GM20000 (cell line): Measurements from ENCODE around the gene ANO2.

Source experiments
- DNase-seq: peaks from one replicate; pipeline ENCODE4 v3.0.0; 2012; ENCODE audit warnings: low spot score
- TF ChIP-seq, protein P1 (sequence below): IDR thresholded peaks from 2 replicates; pipeline ENCODE4 v1.5.1; 2012; ENCODE audit warnings: mild to moderate bottlenecking, control low read depth; ENCODE audit errors: extremely low read depth, missing control alignments

Gene ANO2

DNA sequence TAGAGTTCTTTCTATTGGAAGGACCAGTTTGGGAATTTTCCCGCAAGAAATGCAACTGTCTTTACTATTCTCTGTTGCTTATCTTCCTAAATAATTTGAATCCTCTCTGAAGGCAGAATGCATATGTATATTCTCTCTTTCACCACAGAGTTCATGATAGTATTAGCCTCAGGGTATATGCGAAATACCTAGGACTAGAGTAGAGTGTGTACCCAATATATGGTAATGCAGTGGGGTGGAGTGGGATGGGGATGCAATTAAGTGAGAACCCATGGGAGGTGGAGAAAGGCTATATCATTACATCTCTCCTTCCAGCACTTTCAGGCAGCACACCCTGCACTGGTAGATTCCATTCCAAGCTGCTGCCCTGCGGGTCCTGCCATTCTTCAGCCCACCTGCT lies 207.3 kb downstream of the ANO2 start:
- TF ChIP-seq, protein P1, sequence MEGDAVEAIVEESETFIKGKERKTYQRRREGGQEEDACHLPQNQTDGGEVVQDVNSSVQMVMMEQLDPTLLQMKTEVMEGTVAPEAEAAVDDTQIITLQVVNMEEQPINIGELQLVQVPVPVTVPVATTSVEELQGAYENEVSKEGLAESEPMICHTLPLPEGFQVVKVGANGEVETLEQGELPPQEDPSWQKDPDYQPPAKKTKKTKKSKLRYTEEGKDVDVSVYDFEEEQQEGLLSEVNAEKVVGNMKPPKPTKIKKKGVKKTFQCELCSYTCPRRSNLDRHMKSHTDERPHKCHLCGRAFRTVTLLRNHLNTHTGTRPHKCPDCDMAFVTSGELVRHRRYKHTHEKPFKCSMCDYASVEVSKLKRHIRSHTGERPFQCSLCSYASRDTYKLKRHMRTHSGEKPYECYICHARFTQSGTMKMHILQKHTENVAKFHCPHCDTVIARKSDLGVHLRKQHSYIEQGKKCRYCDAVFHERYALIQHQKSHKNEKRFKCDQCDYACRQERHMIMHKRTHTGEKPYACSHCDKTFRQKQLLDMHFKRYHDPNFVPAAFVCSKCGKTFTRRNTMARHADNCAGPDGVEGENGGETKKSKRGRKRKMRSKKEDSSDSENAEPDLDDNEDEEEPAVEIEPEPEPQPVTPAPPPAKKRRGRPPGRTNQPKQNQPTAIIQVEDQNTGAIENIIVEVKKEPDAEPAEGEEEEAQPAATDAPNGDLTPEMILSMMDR: no peak
- DNase-seq: no peak

DNA sequence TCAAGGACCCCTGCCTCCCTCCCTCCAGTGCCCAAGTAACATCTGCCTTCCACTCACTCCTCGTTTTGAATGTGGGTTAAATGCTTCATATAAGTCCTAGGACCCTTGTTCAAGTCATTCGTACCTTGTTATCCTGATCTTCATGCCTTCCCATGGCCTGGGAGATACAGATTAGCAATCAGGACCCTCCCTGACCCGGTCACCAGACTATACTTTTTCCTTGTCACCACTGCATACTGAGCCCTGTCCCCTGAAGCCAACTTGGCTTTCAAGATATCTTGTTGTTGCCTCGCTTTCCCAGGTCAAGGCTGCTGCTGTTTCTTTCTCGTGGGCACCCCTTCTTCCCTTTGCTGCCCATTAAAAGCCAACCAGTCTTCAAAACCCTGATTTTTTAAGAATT lies 208.5 kb downstream of the ANO2 start:
- TF ChIP-seq, protein P1: no peak
- DNase-seq: no peak

DNA sequence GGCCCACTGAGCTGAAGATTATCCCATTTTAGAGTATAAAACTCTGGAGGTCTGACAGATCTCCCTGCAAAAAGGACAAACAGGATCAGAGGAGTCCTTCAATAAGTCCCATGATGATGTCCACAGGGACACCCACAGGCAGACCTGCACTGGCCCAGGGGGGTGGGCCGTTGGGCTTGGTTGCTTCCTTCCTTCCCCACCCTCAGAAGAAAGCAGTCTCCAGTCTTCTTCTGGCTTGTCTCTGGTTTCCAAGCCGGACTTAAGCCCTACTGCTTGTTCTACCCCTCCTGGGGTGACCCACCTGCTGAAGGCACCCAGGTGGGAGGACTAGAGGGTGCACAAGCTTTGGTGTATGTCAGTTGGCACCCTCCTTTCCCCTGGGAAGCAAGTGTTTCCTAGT lies 209.0 kb downstream of the ANO2 start:
- TF ChIP-seq, protein P1: no peak
- no peak for DNase-seq

DNA sequence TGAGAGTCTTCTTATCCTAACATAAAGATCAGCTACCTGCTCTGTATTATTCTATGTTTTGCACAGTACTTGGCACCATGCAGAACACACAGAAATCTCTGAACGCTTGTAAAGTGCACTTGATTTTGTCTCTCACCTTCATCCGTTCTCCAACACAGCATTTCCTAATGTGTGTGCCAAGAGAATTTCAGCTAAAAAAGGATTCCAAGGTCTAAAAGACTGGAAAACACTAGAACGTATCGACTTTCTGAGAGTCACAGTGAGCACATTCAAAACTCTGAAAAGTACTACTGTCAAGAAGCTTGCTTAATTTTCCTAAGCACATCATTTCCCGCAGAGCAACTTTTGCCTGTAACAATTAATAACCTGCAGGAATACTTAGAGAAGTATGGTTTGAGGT lies 211.1 kb downstream of the ANO2 start:
- TF ChIP-seq, protein P1: no peak
- DNase-seq: no peak

DNA sequence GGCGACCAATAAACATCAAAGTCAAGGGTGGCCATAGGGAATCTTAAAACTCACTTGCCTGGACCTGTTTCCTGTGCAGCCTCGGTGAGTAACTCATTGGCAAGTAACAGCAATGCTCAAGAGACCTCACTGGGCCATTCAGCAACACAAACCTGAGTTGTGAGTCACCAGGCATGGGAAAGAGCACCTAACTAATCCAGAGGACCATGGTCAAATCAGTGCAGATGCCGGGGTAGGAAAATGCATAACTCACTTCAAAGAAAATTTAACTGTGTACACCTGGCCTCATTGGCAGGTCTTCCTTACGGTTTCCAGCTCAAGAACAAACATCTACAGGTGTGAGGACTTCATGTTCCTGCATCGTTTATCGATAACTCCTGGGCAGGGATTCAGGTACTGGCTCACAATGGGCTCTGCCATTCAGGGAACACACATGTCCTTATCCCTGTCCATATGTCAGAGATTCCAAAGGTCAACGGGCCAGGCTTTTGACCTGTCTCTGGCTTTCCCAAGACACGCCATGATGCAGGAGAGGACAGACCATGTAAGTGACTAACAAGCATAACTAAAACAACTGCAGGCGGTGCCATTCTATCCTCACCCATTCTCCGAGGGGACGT lies 211.8 kb downstream of the ANO2 start:
- DNase-seq: no peak
- TF ChIP-seq, protein P1: no peak

DNA sequence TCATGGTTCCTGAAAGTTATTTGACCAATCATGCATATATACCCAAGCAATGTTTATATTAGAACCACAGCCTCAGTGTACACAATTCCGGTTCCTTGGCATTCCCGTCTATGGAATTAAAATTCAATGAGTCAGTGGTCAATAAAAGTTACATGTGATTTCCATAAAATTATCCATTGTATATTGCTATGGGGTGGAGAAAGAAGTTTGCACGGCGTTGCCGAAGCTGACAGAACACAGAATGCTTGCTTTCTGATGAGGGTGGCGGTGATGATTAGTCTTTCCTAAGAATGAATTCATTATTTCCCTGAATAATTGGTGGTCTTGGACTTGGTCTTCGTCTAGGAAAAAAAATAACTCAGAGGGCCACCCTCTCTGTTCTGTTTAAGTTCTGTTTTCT lies 214.1 kb downstream of the ANO2 start:
- TF ChIP-seq, protein P1: no peak
- no peak for DNase-seq

DNA sequence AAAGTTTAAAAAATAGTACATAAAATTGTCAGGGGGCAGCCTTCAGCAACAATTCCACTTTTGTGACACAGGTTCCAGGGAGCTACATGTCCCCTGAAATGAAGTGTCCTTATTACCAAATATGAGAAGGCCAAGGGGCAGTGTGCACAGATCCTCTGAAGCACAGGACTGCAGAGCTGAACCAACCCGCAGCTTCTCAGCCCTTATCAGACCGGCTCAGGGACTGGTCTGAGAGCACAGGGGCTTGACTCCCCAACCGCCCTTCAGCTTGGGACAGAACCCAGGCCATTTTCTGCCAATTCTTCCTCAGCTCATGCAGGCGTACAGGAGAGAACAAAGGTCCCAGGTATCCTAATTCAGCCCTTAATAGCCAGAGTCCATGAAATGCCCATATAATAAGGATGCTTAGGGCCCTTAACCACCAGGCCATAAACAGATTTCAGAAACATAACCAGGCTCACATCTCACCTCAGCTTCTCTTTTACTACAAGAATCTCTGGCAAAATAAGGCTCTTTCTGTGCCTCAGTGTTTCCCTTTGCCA lies 221.3 kb downstream of the ANO2 start:
- DNase-seq: no peak
- TF ChIP-seq, protein P1: no peak
